ENCODE results near the gene ELF5.
A peak's percentile ranks its signal among the peaks of the same experiment; 100 is the strongest.

Gene ELF5

DNA sequence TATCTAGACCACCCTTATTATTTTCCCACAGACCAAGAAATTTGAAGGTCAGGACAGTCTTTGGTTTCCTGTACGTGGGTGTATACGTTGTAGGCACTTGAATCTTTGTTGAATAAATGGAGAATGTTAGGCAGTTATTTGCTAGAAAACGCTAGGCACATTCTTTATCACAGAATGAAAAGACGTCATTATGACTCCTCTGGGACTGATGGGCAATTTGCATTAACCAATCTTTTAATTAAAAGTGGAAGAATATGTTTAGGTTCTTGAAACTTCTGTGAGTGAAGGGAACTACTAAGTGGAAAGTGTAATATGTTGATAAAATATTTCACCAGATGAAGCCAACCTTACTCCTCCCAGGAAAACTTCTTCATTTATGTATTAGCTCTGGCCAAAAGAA is 69.2 kb downstream of the ELF5 start:
- no peak for DNase-seq (ENCODE audit: low read depth)
- H3K4me3 ChIP-seq (ENCODE audit: low read depth, low read length), result peak overlapping the region; percentile 6
- TF ChIP-seq, protein P1, sequence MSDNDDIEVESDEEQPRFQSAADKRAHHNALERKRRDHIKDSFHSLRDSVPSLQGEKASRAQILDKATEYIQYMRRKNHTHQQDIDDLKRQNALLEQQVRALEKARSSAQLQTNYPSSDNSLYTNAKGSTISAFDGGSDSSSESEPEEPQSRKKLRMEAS (IDR thresholded peaks at IDR 0.05; ENCODE audit: low read depth, low read length), result no peak
- TF ChIP-seq MYC (IDR thresholded peaks at IDR 0.05; ENCODE audit: low read depth, low read length), result no peak
- TF ChIP-seq POLR2A (IDR thresholded peaks at IDR 0.05; ENCODE audit: extremely low read depth, insufficient read length), result no peak
- TF ChIP-seq CTCF (IDR thresholded peaks at IDR 0.05; ENCODE audit: low read depth, low read length), result no peak

- H3K4me3 ChIP-seq (ENCODE audit: low read depth, low read length), result peak overlapping the region; percentile 2
- TF ChIP-seq, protein P1 (IDR thresholded peaks at IDR 0.05; ENCODE audit: low read depth, low read length), result no peak
- no peak for TF ChIP-seq POLR2A (IDR thresholded peaks at IDR 0.05; ENCODE audit: extremely low read depth, insufficient read length)
- no peak for TF ChIP-seq MYC (IDR thresholded peaks at IDR 0.05; ENCODE audit: low read depth, low read length)
- TF ChIP-seq CTCF (IDR thresholded peaks at IDR 0.05; ENCODE audit: low read depth, low read length), result no peak
- no peak for DNase-seq (ENCODE audit: low read depth)
Measured at GRCh38 chr11:34443136-34443535, 70.5 kb downstream of the ELF5 start.

- H3K4me3 ChIP-seq (ENCODE audit: low read depth, low read length), result peak overlapping the region; percentile 95
- no peak for TF ChIP-seq POLR2A (IDR thresholded peaks at IDR 0.05; ENCODE audit: extremely low read depth, insufficient read length)
- no peak for TF ChIP-seq CTCF (IDR thresholded peaks at IDR 0.05; ENCODE audit: low read depth, low read length)
- TF ChIP-seq, protein P1 (IDR thresholded peaks at IDR 0.05; ENCODE audit: low read depth, low read length), result no peak
- TF ChIP-seq MYC (IDR thresholded peaks at IDR 0.05; ENCODE audit: low read depth, low read length), result no peak
- DNase-seq (ENCODE audit: low read depth), result no peak
Measured at GRCh38 chr11:34441814-34442213, 71.8 kb downstream of the ELF5 start.

- TF ChIP-seq CTCF (IDR thresholded peaks at IDR 0.05; ENCODE audit: low read depth, low read length) (no peak), POLR2A (IDR thresholded peaks at IDR 0.05; ENCODE audit: extremely low read depth, insufficient read length) (no peak), MYC (IDR thresholded peaks at IDR 0.05; ENCODE audit: low read depth, low read length) (0 out of 2 replicates have a peak, but pooled peaks have one; percentile 4)
- TF ChIP-seq, protein P1 (IDR thresholded peaks at IDR 0.05; ENCODE audit: low read depth, low read length), result 0 out of 2 replicates have a peak, but pooled peaks have one; percentile 3
- peak overlapping the region; percentile 95 for H3K4me3 ChIP-seq (ENCODE audit: low read depth, low read length)
- no peak for DNase-seq (ENCODE audit: low read depth)
Measured at GRCh38 chr11:34439610-34440198, 73.9 kb downstream of the ELF5 start.

DNA sequence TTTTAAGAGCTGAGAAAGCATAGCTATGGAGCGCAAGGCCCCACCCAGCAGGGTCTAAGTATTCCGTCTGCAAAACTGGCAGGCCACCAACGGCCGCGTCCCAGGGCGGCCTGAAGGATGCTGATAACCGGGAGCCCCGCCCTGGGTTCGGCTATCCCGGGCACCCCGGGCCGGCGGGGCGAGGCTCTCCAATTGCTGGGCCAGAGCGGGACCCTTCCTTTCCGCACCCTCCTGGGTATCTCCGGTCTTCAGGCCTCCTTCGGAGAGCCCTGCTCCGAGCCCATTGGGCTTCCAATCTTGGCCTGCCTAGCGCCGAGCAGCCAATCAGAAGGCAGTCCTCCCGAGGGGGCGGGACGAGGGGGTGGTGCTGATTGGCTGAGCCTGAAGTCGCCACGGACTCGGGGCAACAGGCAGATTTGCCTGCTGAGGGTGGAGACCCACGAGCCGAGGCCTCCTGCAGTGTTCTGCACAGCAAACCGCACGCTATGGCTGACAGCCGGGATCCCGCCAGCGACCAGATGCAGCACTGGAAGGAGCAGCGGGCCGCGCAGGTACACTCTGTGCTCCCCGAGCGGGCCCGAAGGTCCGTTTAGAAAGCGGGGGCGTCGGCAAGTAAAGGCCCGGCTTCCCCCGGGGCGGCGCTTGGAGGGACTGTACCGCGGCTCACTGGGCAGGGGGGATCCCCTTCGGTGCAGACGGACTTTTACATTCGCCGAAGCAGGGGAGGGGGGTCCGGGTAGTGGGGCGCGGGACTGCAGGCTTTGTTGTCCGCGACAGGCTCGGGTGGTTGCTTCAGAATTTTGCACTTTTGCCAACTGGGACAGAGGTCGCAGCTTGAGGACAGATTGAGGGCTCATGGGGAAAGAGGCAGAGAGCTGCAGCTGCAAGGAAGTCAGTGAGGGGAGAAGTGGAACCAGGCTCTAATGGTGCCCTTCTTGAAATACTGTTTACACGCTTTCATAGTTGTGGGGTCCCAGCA is 74.8 kb downstream of the ELF5 start, which contains the start of gene CAT:
CAT (plus strand) TSS at position 406 of the 979 bp plus-strand sequence; CDS start at position 486, 80 bp downstream.
- H3K4me3 ChIP-seq (ENCODE audit: low read depth, low read length), result peak within 1 kb of the TSS; percentile 95
- peak; percentile 99 for DNase-seq (ENCODE audit: low read depth)
- TF ChIP-seq, protein P1 (IDR thresholded peaks at IDR 0.05; ENCODE audit: low read depth, low read length), result peak; percentile 78
- no peak for TF ChIP-seq CTCF (IDR thresholded peaks at IDR 0.05; ENCODE audit: low read depth, low read length)
- peak; percentile 80 for TF ChIP-seq POLR2A (IDR thresholded peaks at IDR 0.05; ENCODE audit: extremely low read depth, insufficient read length)
- peak; percentile 55; the same call in 1 of the 2 replicates for TF ChIP-seq MYC (IDR thresholded peaks at IDR 0.05; ENCODE audit: low read depth, low read length)

All from NB4 (cell line).